Fibroblast of lung (primary cell): ENCODE measurements around the gene CLSTN1.
"Not testable (repeated sequence)": the region's sequence is repeated elsewhere in the genome, so short reads cannot be mapped to it uniquely, and the experiment has no call there.

ENCODE experiments used
- CTCF ChIP-seq, 2 donors: IDR thresholded peaks in 1 of 2; conservative IDR thresholded peaks in 1 of 2; 1 replicate in 1 of 2; 2 replicates in 1 of 2; pipeline ENCODE4 v1.5.1; 2011 to 2012; ENCODE audit warnings: low read length in 2 of 2, control low read depth in 1 of 2, inconsistent platforms in 1 of 2, low read depth in 1 of 2, mild to moderate bottlenecking in 1 of 2
- EZH2 ChIP-seq: IDR thresholded peaks from 2 replicates; pipeline ENCODE4 v1.5.1; 2012; ENCODE audit warnings: low read length, control low read depth, mild to moderate bottlenecking; ENCODE audit errors: missing control alignments

DNA sequence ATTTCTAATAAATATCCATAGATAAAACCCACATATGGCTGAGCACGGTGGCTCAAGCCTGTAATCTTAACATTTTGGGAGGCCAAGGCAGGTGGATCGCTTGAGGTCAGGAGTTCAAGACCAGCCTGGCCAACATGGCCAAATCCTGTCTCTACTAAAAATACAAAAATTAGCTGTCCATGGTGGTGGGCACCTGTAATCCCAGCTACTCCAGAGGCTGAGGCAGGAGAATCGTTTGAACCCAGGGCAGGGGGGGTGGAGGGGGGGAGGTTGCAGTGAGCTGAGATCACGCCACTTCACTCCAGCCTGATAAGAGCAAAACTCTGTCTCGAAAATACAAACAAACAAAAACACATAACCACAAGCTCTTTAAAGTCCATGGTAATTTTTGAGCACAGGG is 17.8 kb downstream of the CLSTN1 start:
- TF ChIP-seq CTCF (conservative IDR thresholded peaks at IDR 0.05 in 1 of 2, IDR thresholded peaks at IDR 0.05 in 1 of 2; ENCODE audit: low read depth in 1 of 2, low read length in 2 of 2); EZH2: not testable (repeated sequence)
